ENCODE results near the gene PDXP. TPM values are rescaled to one million over a fixed set of nuclear protein-coding genes. Genes with fewer than 3 reads are reported as not detected.
A peak's percentile ranks its signal among the peaks of the same experiment; 100 is the strongest.

The PDXP gene
- total and polyA plus RNA-seq, 2 of the 13 experiments (the other 11 are each of a cell fraction or from before 2014, with no cell fraction given) = 58.2 to 70.6 TPM

DNA sequence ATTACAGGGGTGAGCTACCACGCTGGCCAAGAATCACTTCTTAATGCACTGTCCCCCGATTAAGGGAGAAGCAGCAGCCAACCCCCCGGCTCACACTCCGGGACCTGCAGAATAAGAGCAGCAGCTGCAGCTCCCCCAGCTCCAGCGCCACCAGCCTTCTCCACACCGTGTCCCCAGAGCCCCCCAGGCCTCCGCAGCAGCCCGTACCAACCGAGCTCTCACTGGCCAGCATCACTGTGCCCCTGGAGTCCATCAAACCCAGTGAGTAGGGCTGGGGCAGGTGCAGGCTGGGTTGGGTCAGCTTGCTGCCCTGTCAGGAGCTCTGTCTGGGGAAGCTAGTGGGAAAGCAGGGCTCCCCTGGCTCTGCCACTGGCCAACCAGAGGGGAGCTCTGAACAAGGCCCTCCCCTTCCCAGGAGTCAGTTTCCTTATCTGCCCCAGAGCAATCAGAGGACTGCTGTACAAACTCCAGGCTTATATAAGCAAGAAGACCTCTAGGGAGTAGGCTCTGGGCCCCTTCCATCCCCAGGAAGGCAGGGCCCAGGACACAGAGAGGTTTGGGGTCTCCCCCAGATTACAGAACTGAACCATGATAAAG is 27.6 kb upstream of the PDXP start (continued):
- TF ChIP-seq, protein P1, sequence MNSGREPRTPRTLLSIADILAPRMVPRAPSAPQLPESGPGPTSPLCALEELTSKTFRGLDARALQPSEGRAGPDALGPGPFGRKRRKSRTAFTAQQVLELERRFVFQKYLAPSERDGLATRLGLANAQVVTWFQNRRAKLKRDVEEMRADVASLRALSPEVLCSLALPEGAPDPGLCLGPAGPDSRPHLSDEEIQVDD (CRISPR knock-in tag; IDR thresholded peaks at IDR 0.05; ENCODE audit: borderline replicate concordance) = no peak
- no peak for TF ChIP-seq HNRNPLL (IDR thresholded peaks at IDR 0.05; ENCODE audit: low read depth, low read length, poor library complexity, severe bottlenecking)
- no peak for TF ChIP-seq ZNF891 (CRISPR knock-in tag; IDR thresholded peaks at IDR 0.05)
- no peak for TF ChIP-seq GATAD1 (CRISPR knock-in tag; IDR thresholded peaks at IDR 0.05)
- TF ChIP-seq ZNF12 (CRISPR knock-in tag; IDR thresholded peaks at IDR 0.05) = no peak
- TF ChIP-seq ZNF772 (CRISPR knock-in tag; IDR thresholded peaks at IDR 0.05) = peak; percentile 35; the same call in 1 of the 2 replicates
- TF ChIP-seq ZNF839 (CRISPR knock-in tag; IDR thresholded peaks at IDR 0.05; ENCODE audit: borderline replicate concordance) = no peak
- no peak for TF ChIP-seq RFX1 (IDR thresholded peaks at IDR 0.05)
- TF ChIP-seq, protein P2, sequence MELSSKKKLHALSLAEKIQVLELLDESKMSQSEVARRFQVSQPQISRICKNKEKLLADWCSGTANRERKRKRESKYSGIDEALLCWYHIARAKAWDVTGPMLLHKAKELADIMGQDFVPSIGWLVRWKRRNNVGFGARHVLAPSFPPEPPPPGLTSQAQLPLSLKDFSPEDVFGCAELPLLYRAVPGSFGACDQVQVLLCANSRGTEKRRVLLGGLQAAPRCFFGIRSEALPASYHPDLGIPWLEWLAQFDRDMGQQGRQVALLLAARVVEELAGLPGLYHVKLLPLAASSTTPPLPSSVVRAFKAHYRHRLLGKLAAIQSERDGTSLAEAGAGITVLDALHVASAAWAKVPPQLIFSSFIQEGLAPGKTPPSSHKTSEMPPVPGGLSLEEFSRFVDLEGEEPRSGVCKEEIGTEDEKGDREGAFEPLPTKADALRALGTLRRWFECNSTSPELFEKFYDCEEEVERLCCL (CRISPR knock-in tag; IDR thresholded peaks at IDR 0.05; ENCODE audit: borderline replicate concordance) = 0 out of 2 replicates have a peak, but pooled peaks have one; percentile 11
- TF ChIP-seq PRDM15 (CRISPR knock-in tag; IDR thresholded peaks at IDR 0.05) = no peak
- no peak for TF ChIP-seq BATF2 (CRISPR knock-in tag; IDR thresholded peaks at IDR 0.05)
- peak; percentile 22; the same call in 1 of the 2 replicates for TF ChIP-seq DR1 (CRISPR knock-in tag; IDR thresholded peaks at IDR 0.05)
- peak; percentile 43; the same call in 1 of the 2 replicates for TF ChIP-seq POLR2AphosphoS5 (IDR thresholded peaks at IDR 0.05; ENCODE audit: low read depth, low read length)
- no peak for TF ChIP-seq NONO (IDR thresholded peaks at IDR 0.05)
- TF ChIP-seq NONO (CRISPR knock-in tag; conservative IDR thresholded peaks at IDR 0.05) = no peak
- TF ChIP-seq GTF2F1 (IDR thresholded peaks at IDR 0.05; ENCODE audit: low read length) = no peak
- peak; percentile 6; the same call in 1 of the 2 replicates for TF ChIP-seq POLR2G (IDR thresholded peaks at IDR 0.05; ENCODE audit: low read depth, low read length)
- TF ChIP-seq, protein P3, sequence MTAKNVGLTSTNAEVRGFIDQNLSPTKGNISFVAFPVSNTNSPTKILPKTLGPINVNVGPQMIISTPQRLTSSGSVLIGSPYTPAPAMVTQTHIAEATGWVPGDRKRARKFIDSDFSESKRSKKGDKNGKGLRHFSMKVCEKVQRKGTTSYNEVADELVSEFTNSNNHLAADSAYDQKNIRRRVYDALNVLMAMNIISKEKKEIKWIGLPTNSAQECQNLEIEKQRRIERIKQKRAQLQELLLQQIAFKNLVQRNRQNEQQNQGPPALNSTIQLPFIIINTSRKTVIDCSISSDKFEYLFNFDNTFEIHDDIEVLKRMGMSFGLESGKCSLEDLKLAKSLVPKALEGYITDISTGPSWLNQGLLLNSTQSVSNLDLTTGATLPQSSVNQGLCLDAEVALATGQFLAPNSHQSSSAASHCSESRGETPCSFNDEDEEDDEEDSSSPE (CRISPR knock-in tag; IDR thresholded peaks at IDR 0.05) = no peak
- peak; percentile 22 for TF ChIP-seq PATZ1 (CRISPR knock-in tag; IDR thresholded peaks at IDR 0.05)
- TF ChIP-seq ZBTB38 (CRISPR knock-in tag; IDR thresholded peaks at IDR 0.05) = 0 out of 2 replicates have a peak, but pooled peaks have one; percentile 17
- no peak for TF ChIP-seq PAF1 (CRISPR knock-in tag; IDR thresholded peaks at IDR 0.05)

Measured in HepG2 (cell line).